BE2C (cell line): ENCODE results near the gene TSEN2.

Experiments used
- DNase-seq: peaks from one replicate; pipeline ENCODE4 v3.0.0-alpha.2; 2020
- H3K27me3 ChIP-seq: fragments of 250-450 bp; sonication (Bioruptor Pico); 2 replicates; pipeline ENCODE4 v1.5.1; 2020; ENCODE audit warnings: mild to moderate bottlenecking
- H3K36me3 ChIP-seq: fragments of 250-450 bp; sonication (Bioruptor Pico); 2 replicates; pipeline ENCODE4 v1.5.1; 2020; ENCODE audit warnings: mild to moderate bottlenecking
- H3K4me1 ChIP-seq: fragments of 250-450 bp; sonication (Bioruptor Pico); 2 replicates; pipeline ENCODE4 v1.5.1; 2020
- H3K4me3 ChIP-seq: 2 replicates; pipeline ENCODE4 v1.5.1; 2011; ENCODE audit warnings: low read depth, low read length
- H3K9me3 ChIP-seq: fragments of 250-450 bp; sonication (Bioruptor Pico); 2 replicates; pipeline ENCODE4 v1.5.1; 2020
- CTCF ChIP-seq: IDR thresholded peaks from 2 replicates; pipeline ENCODE4 v1.5.1; 2012; ENCODE audit warnings: mild to moderate bottlenecking, low read depth, low read length

The TSEN2 gene

GRCh38 chr3:12556690-12557472 lies 72.6 kb downstream of the TSEN2 start, which contains the start of gene MKRN2:
MKRN2 (plus strand) TSS chr3:12557087; CDS start chr3:12557151, 64 bp downstream.
- peak; percentile 82 for DNase-seq
- Histone ChIP-seq H3K9me3 (no peaks in the 10 kb centered on the region), H3K27me3 (no peaks in the 10 kb centered on the region), H3K36me3 (no peaks in the 10 kb centered on the region), H3K4me3 (peak within 1 kb of the TSS; percentile 81), H3K4me1 (no peaks in the 10 kb centered on the region)
- TF ChIP-seq CTCF: no peak

- no peak for TF ChIP-seq CTCF
- DNase-seq: no peak
- Histone ChIP-seq H3K4me1 (no peaks in the 10 kb centered on the region), H3K36me3 (no peaks in the 10 kb centered on the region), H3K27me3 (no peaks in the 10 kb centered on the region), H3K4me3 (peak overlapping the region; percentile 81), H3K9me3 (no peaks in the 10 kb centered on the region)
These were observed 73.3 kb downstream of the TSEN2 start for GRCh38 chr3:12557473-12558100.

- H3K27me3 ChIP-seq: no peaks in the 10 kb centered on the region
- no peaks in the 10 kb centered on the region for H3K4me1 ChIP-seq
- no peaks in the 10 kb centered on the region for H3K36me3 ChIP-seq
- no peak for TF ChIP-seq CTCF
- no peaks in the 10 kb centered on the region for H3K9me3 ChIP-seq
- no peak for DNase-seq
- H3K4me3 ChIP-seq: no peak overlapping the region; the same call in 1 of the 2 replicates
These were observed 74.4 kb downstream of the TSEN2 start for GRCh38 chr3:12558706-12559105.

GRCh38 chr3:12559520-12559919 lies 75.2 kb downstream of the TSEN2 start:
- DNase-seq: no peak
- H3K4me3 ChIP-seq: no peak overlapping the region

GRCh38 chr3:12560505-12561190 lies 76.4 kb downstream of the TSEN2 start:
- Histone ChIP-seq H3K36me3 (no peaks in the 10 kb centered on the region), H3K4me3 (no peak overlapping the region), H3K27me3 (no peaks in the 10 kb centered on the region), H3K4me1 (no peaks in the 10 kb centered on the region), H3K9me3 (no peaks in the 10 kb centered on the region)
- no peak for TF ChIP-seq CTCF
- DNase-seq: no peak

More at GRCh38 chr3:12559520-12559919, 75.2 kb downstream of the TSEN2 start:
- no peaks in the 10 kb centered on the region for H3K4me1 ChIP-seq
- no peaks in the 10 kb centered on the region for H3K27me3 ChIP-seq
- no peaks in the 10 kb centered on the region for H3K36me3 ChIP-seq
- H3K9me3 ChIP-seq: no peaks in the 10 kb centered on the region
- no peak for TF ChIP-seq CTCF

- H3K9me3 ChIP-seq: no peaks in the 10 kb centered on the region
- no peak overlapping the region for H3K4me3 ChIP-seq
- DNase-seq: no peak
- H3K4me1 ChIP-seq: no peaks in the 10 kb centered on the region
- no peak for TF ChIP-seq CTCF
- H3K27me3 ChIP-seq: no peaks in the 10 kb centered on the region
- H3K36me3 ChIP-seq: no peaks in the 10 kb centered on the region
These were observed 77.1 kb downstream of the TSEN2 start for GRCh38 chr3:12561397-12561796.
